ENCODE data around the gene NELFE.

GRCh38 chr6:31967926-31968320, 9.2 kb upstream of the NELFE start:
- TF ChIP-seq POLR2A (IDR thresholded peaks at IDR 0.05; ENCODE audit: low read length): no peak
- TF ChIP-seq GATA1 (IDR thresholded peaks at IDR 0.05; ENCODE audit: low read depth, low read length): no peak
